Stimulated activated CD4-positive, alpha-beta T cell treated with anti-CD3 and anti-CD28 coated beads, Interleukin-2, amount 100 ng/mL, for 48 hours (primary cell): ENCODE results near the gene AHRR.

ENCODE experiments used
- DNase-seq, 2 donors: peaks; one replicate each; pipeline ENCODE4 v3.0.0-alpha.2; 2020

Gene AHRR

GRCh38 chr5:446066-446882 is 124.8 kb downstream of the AHRR start:
- no peak for DNase-seq

- DNase-seq: no peak
Measured at GRCh38 chr5:446883-447263, 125.4 kb downstream of the AHRR start.

- DNase-seq: no peak
Measured at GRCh38 chr5:447501-447900, 126.0 kb downstream of the AHRR start.

GRCh38 chr5:448061-448765 is 126.7 kb downstream of the AHRR start:
- no peak for DNase-seq

- DNase-seq: no peak
Measured at GRCh38 chr5:448766-449090, 127.2 kb downstream of the AHRR start.

GRCh38 chr5:449151-449550 is 127.6 kb downstream of the AHRR start:
- no peak for DNase-seq

- no peak for DNase-seq
Measured at GRCh38 chr5:451587-452458, 130.3 kb downstream of the AHRR start.

- no peak for DNase-seq
Measured at GRCh38 chr5:452978-453710, 131.6 kb downstream of the AHRR start.

- no peak for DNase-seq
Measured at GRCh38 chr5:453725-454481, 132.4 kb downstream of the AHRR start.

- no peak for DNase-seq
Measured at GRCh38 chr5:454936-455335, 133.4 kb downstream of the AHRR start.

- no peak for DNase-seq
Measured at GRCh38 chr5:455806-456205, 134.3 kb downstream of the AHRR start.

- no peak for DNase-seq
Measured at GRCh38 chr5:456351-457194, 135.1 kb downstream of the AHRR start.

- DNase-seq: no peak
Measured at GRCh38 chr5:457195-457961, 135.9 kb downstream of the AHRR start.

GRCh38 chr5:458547-459353 is 137.2 kb downstream of the AHRR start:
- peak; percentile 55 to 58 for DNase-seq

- no peak for DNase-seq
Measured at GRCh38 chr5:459562-460272, 138.2 kb downstream of the AHRR start.

- no peak for DNase-seq
Measured at GRCh38 chr5:460273-460625, 138.7 kb downstream of the AHRR start.

- DNase-seq: no peak
Measured at GRCh38 chr5:462051-462481, 140.6 kb downstream of the AHRR start.

GRCh38 chr5:463301-463700 is 141.8 kb downstream of the AHRR start:
- no peak for DNase-seq

GRCh38 chr5:463952-464351 is 142.4 kb downstream of the AHRR start:
- peak in 1 of 2 donors; percentile 36 for DNase-seq
